ENCODE data around the gene CTNNA3. TPM values are rescaled to one million over a fixed set of nuclear protein-coding genes. Genes with fewer than 3 reads are reported as not detected.

CTNNA3 gene
- total RNA-seq, 1 experiment from 2014 or later: not detected

- H3K9me2 ChIP-seq (replicated peaks; ENCODE audit: insufficient read depth, low read length): no peaks in the 10 kb centered on the region
- H3K9me3 ChIP-seq (ENCODE audit: low read length): no peaks in the 10 kb centered on the region
- DNase-seq: no peak
- H4K20me1 ChIP-seq (ENCODE audit: insufficient read depth, low read depth, low read length): no peaks in the 10 kb centered on the region
- H3K27ac ChIP-seq (ENCODE audit: low read length): no peak overlapping the region
- H3K4me1 ChIP-seq (ENCODE audit: low read length): no peaks in the 10 kb centered on the region
- no peak overlapping the region for H3K9ac ChIP-seq (ENCODE audit: low read length)
- no peak overlapping the region for H3K4me3 ChIP-seq (ENCODE audit: low read length)
- H3K36me3 ChIP-seq (ENCODE audit: insufficient read depth, low read length): no peaks in the 10 kb centered on the region
- H3K27me3 ChIP-seq (ENCODE audit: low read length): no peaks in the 10 kb centered on the region
- no peak overlapping the region for H3K4me2 ChIP-seq (ENCODE audit: low read depth, low read length, poor library complexity, severe bottlenecking)
- H2AFZ ChIP-seq (ENCODE audit: low read length): no peak overlapping the region
- no peaks in the 10 kb centered on the region for H3K79me2 ChIP-seq (ENCODE audit: low read length)
Observed at GRCh38 chr10:66767707-66768106, 928.3 kb downstream of the CTNNA3 start.

GRCh38 chr10:66762218-66762729, 933.7 kb downstream of the CTNNA3 start:
- H2AFZ ChIP-seq (ENCODE audit: low read length): no peak overlapping the region
- DNase-seq: no peak
- no peaks in the 10 kb centered on the region for H4K20me1 ChIP-seq (ENCODE audit: insufficient read depth, low read depth, low read length)
- no peaks in the 10 kb centered on the region for H3K36me3 ChIP-seq (ENCODE audit: insufficient read depth, low read length)
- H3K4me2 ChIP-seq (ENCODE audit: low read depth, low read length, poor library complexity, severe bottlenecking): no peak overlapping the region
- no peak overlapping the region for H3K4me3 ChIP-seq (ENCODE audit: low read length)
- H3K9me3 ChIP-seq (ENCODE audit: low read length): no peaks in the 10 kb centered on the region
- no peaks in the 10 kb centered on the region; the same call in 1 of the 2 replicates for H3K27me3 ChIP-seq (ENCODE audit: low read length)
- no peak overlapping the region for H3K9ac ChIP-seq (ENCODE audit: low read length)
- no peaks in the 10 kb centered on the region for H3K9me2 ChIP-seq (replicated peaks; ENCODE audit: insufficient read depth, low read length)
- H3K4me1 ChIP-seq (ENCODE audit: low read length): no peaks in the 10 kb centered on the region
- H3K27ac ChIP-seq (ENCODE audit: low read length): no peak overlapping the region
- H3K79me2 ChIP-seq (ENCODE audit: low read length): no peaks in the 10 kb centered on the region

- Histone ChIP-seq H3K9me3 (ENCODE audit: low read length) (no peaks in the 10 kb centered on the region), H3K4me2 (ENCODE audit: low read depth, low read length, poor library complexity, severe bottlenecking) (no peak overlapping the region), H3K36me3 (ENCODE audit: insufficient read depth, low read length) (no peaks in the 10 kb centered on the region), H2AFZ (ENCODE audit: low read length) (no peak overlapping the region), H3K27me3 (ENCODE audit: low read length) (no peaks in the 10 kb centered on the region; the same call in 1 of the 2 replicates), H4K20me1 (ENCODE audit: insufficient read depth, low read depth, low read length) (no peaks in the 10 kb centered on the region), H3K4me1 (ENCODE audit: low read length) (no peaks in the 10 kb centered on the region), H3K79me2 (ENCODE audit: low read length) (no peaks in the 10 kb centered on the region), H3K9me2 (replicated peaks; ENCODE audit: insufficient read depth, low read length) (no peaks in the 10 kb centered on the region), H3K4me3 (ENCODE audit: low read length) (no peak overlapping the region), H3K27ac (ENCODE audit: low read length) (no peak overlapping the region), H3K9ac (ENCODE audit: low read length) (no peak overlapping the region)
- no peak for DNase-seq
Observed at GRCh38 chr10:66760941-66761340, 935.1 kb downstream of the CTNNA3 start.

GRCh38 chr10:66755474-66755873, 940.5 kb downstream of the CTNNA3 start:
- Histone ChIP-seq H3K4me2 (ENCODE audit: low read depth, low read length, poor library complexity, severe bottlenecking) (no peak overlapping the region), H4K20me1 (ENCODE audit: insufficient read depth, low read depth, low read length) (no peaks in the 10 kb centered on the region), H3K9me2 (replicated peaks; ENCODE audit: insufficient read depth, low read length) (no peaks in the 10 kb centered on the region), H3K4me1 (ENCODE audit: low read length) (no peaks in the 10 kb centered on the region), H3K4me3 (ENCODE audit: low read length) (no peak overlapping the region), H3K27ac (ENCODE audit: low read length) (no peak overlapping the region), H3K9me3 (ENCODE audit: low read length) (no peaks in the 10 kb centered on the region), H3K9ac (ENCODE audit: low read length) (no peak overlapping the region), H3K79me2 (ENCODE audit: low read length) (no peaks in the 10 kb centered on the region), H2AFZ (ENCODE audit: low read length) (no peak overlapping the region), H3K36me3 (ENCODE audit: insufficient read depth, low read length) (no peaks in the 10 kb centered on the region), H3K27me3 (ENCODE audit: low read length) (no peaks in the 10 kb centered on the region; the same call in 1 of the 2 replicates)
- no peak for DNase-seq

GRCh38 chr10:66752714-66753113, 943.3 kb downstream of the CTNNA3 start:
- H3K79me2 ChIP-seq (ENCODE audit: low read length): no peaks in the 10 kb centered on the region
- no peak for DNase-seq
- no peaks in the 10 kb centered on the region for H3K36me3 ChIP-seq (ENCODE audit: insufficient read depth, low read length)
- no peaks in the 10 kb centered on the region for H4K20me1 ChIP-seq (ENCODE audit: insufficient read depth, low read depth, low read length)
- no peaks in the 10 kb centered on the region for H3K9me2 ChIP-seq (replicated peaks; ENCODE audit: insufficient read depth, low read length)
- H3K4me2 ChIP-seq (ENCODE audit: low read depth, low read length, poor library complexity, severe bottlenecking): no peak overlapping the region
- no peaks in the 10 kb centered on the region for H3K27me3 ChIP-seq (ENCODE audit: low read length)
- H3K9me3 ChIP-seq (ENCODE audit: low read length): no peaks in the 10 kb centered on the region
- no peak overlapping the region for H3K4me3 ChIP-seq (ENCODE audit: low read length)
- no peak overlapping the region for H3K9ac ChIP-seq (ENCODE audit: low read length)
- H3K27ac ChIP-seq (ENCODE audit: low read length): no peak overlapping the region
- no peak overlapping the region for H2AFZ ChIP-seq (ENCODE audit: low read length)
- no peaks in the 10 kb centered on the region for H3K4me1 ChIP-seq (ENCODE audit: low read length)

- no peak overlapping the region for H2AFZ ChIP-seq (ENCODE audit: low read length)
- H3K4me1 ChIP-seq (ENCODE audit: low read length): no peaks in the 10 kb centered on the region
- H3K79me2 ChIP-seq (ENCODE audit: low read length): no peaks in the 10 kb centered on the region
Observed at GRCh38 chr10:66748217-66748616, 947.8 kb downstream of the CTNNA3 start.

GRCh38 chr10:66747451-66747850, 948.5 kb downstream of the CTNNA3 start:
- Histone ChIP-seq H3K27me3 (ENCODE audit: low read length) (no peaks in the 10 kb centered on the region), H4K20me1 (ENCODE audit: insufficient read depth, low read depth, low read length) (no peaks in the 10 kb centered on the region), H3K4me3 (ENCODE audit: low read length) (no peak overlapping the region), H3K9me2 (replicated peaks; ENCODE audit: insufficient read depth, low read length) (no peaks in the 10 kb centered on the region), H3K27ac (ENCODE audit: low read length) (no peak overlapping the region), H3K9me3 (ENCODE audit: low read length) (no peaks in the 10 kb centered on the region), H3K36me3 (ENCODE audit: insufficient read depth, low read length) (no peaks in the 10 kb centered on the region), H3K79me2 (ENCODE audit: low read length) (no peaks in the 10 kb centered on the region), H2AFZ (ENCODE audit: low read length) (no peak overlapping the region), H3K4me2 (ENCODE audit: low read depth, low read length, poor library complexity, severe bottlenecking) (no peak overlapping the region), H3K4me1 (ENCODE audit: low read length) (no peaks in the 10 kb centered on the region), H3K9ac (ENCODE audit: low read length) (no peak overlapping the region)
- no peak for DNase-seq

More at GRCh38 chr10:66748217-66748616, 947.8 kb downstream of the CTNNA3 start:
- DNase-seq: no peak
- Histone ChIP-seq H4K20me1 (ENCODE audit: insufficient read depth, low read depth, low read length) (no peaks in the 10 kb centered on the region), H3K36me3 (ENCODE audit: insufficient read depth, low read length) (no peaks in the 10 kb centered on the region), H3K9ac (ENCODE audit: low read length) (no peak overlapping the region), H3K27me3 (ENCODE audit: low read length) (no peaks in the 10 kb centered on the region), H3K4me3 (ENCODE audit: low read length) (no peak overlapping the region), H3K9me3 (ENCODE audit: low read length) (no peaks in the 10 kb centered on the region), H3K4me2 (ENCODE audit: low read depth, low read length, poor library complexity, severe bottlenecking) (no peak overlapping the region), H3K9me2 (replicated peaks; ENCODE audit: insufficient read depth, low read length) (no peaks in the 10 kb centered on the region), H3K27ac (ENCODE audit: low read length) (no peak overlapping the region)

- Histone ChIP-seq H3K4me3 (ENCODE audit: low read length) (no peak overlapping the region), H3K36me3 (ENCODE audit: insufficient read depth, low read length) (no peaks in the 10 kb centered on the region), H3K4me2 (ENCODE audit: low read depth, low read length, poor library complexity, severe bottlenecking) (no peak overlapping the region), H3K9me2 (replicated peaks; ENCODE audit: insufficient read depth, low read length) (no peaks in the 10 kb centered on the region), H3K79me2 (ENCODE audit: low read length) (no peaks in the 10 kb centered on the region), H3K27ac (ENCODE audit: low read length) (no peak overlapping the region), H3K27me3 (ENCODE audit: low read length) (no peaks in the 10 kb centered on the region), H2AFZ (ENCODE audit: low read length) (no peak overlapping the region), H3K9ac (ENCODE audit: low read length) (no peak overlapping the region), H4K20me1 (ENCODE audit: insufficient read depth, low read depth, low read length) (no peaks in the 10 kb centered on the region), H3K4me1 (ENCODE audit: low read length) (no peaks in the 10 kb centered on the region), H3K9me3 (ENCODE audit: low read length) (no peaks in the 10 kb centered on the region)
- no peak for DNase-seq
Observed at GRCh38 chr10:66746711-66747110, 949.3 kb downstream of the CTNNA3 start.

- Histone ChIP-seq H4K20me1 (ENCODE audit: insufficient read depth, low read depth, low read length) (no peaks in the 10 kb centered on the region), H3K36me3 (ENCODE audit: insufficient read depth, low read length) (no peaks in the 10 kb centered on the region), H3K9me2 (replicated peaks; ENCODE audit: insufficient read depth, low read length) (no peaks in the 10 kb centered on the region), H3K4me2 (ENCODE audit: low read depth, low read length, poor library complexity, severe bottlenecking) (no peak overlapping the region), H3K9ac (ENCODE audit: low read length) (no peak overlapping the region), H3K27me3 (ENCODE audit: low read length) (no peaks in the 10 kb centered on the region), H3K4me3 (ENCODE audit: low read length) (no peak overlapping the region), H3K27ac (ENCODE audit: low read length) (no peak overlapping the region), H3K9me3 (ENCODE audit: low read length) (no peaks in the 10 kb centered on the region), H3K4me1 (ENCODE audit: low read length) (no peaks in the 10 kb centered on the region), H3K79me2 (ENCODE audit: low read length) (no peaks in the 10 kb centered on the region), H2AFZ (ENCODE audit: low read length) (no peak overlapping the region)
- no peak for DNase-seq
Observed at GRCh38 chr10:66746246-66746645, 949.7 kb downstream of the CTNNA3 start.

All from Karpas-422 (cell line).